NCI-H1092 (cell line): ENCODE data around the gene TPTE2.
A peak's percentile ranks its signal among the peaks of the same experiment; 100 is the strongest.
"Not testable (repeated sequence)": the region's sequence is repeated elsewhere in the genome, so short reads cannot be mapped to it uniquely, and the experiment has no call there.

ENCODE experiments used
- DNase-seq: peaks from one replicate; lab custom pipeline; 2025; lab: John Stamatoyannopoulos, UW

TPTE2 gene

DNA sequence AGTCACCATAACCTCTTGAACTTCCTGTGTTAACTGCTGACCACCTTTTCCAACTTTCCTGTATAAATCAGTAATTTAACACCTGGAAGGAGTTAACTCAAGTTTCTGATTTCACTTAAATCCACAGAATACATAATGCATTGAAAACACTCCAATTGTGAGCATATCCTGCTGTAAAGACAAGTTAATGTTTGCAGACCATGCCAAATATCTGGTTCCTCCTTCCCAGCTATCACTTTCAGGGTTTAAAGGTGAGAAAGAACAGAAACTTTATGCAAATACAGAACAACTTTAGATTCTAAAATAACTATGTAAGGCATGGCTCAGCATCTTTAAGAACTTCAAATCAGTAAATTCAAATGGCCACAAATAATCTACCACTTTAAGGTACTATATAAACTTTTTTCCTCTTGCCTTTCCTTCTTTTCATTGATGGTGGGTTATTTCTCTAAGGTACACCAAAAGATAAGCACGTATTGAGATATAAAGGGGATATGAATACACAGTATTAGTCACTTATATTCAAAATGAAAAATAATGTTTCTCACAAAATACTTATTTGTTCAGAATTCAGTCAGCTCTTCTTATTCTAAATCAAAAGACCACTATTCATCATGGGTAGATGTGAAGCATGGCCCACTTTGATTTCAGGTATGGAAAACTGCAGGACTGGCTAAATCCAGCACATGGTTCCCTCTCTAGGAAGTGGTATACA, 6.6 kb upstream of the TPTE2 start:
- no peak for DNase-seq

DNA sequence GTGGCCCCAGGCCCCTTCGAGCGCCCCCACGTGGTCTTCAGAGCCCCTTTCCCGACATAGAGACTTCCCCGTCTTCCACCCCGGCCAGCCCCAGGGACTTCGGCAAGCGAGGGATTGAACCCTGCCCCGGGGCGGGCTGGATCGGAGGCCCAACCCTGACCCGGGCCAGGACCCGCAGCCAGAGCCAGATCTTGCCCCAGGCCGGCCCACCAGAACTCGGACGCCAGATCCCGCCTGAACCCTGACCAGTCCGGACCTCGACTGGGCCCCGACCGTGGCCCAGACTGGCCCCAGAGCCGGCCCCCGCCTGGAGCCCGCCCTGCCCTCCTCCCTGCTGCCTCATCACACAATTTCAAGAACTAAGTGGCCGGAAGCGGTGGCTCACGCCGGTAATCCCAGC, 253 bp upstream of the TPTE2 start:
- no peak for DNase-seq

DNA sequence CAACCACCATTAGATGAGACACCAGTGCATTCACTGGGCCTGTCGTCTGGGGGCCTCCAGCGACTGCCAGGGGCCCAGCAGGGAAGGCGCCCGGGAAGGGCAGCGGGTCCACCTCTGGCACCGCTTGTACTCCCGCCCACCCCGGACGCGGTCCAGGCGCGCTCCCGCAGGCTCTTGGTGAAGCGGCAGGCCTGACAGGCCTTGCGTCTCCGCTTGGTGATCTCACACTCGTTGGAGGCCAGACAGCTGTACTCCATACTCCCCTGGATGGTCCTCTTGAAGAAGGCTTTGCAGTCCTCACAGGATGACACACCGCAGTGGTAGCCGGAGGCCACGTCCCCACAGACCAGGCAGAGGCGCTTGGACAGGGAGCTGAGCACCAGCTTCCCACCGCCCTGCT, 660 bp downstream of the TPTE2 start:
- not testable (repeated sequence) for DNase-seq

DNA sequence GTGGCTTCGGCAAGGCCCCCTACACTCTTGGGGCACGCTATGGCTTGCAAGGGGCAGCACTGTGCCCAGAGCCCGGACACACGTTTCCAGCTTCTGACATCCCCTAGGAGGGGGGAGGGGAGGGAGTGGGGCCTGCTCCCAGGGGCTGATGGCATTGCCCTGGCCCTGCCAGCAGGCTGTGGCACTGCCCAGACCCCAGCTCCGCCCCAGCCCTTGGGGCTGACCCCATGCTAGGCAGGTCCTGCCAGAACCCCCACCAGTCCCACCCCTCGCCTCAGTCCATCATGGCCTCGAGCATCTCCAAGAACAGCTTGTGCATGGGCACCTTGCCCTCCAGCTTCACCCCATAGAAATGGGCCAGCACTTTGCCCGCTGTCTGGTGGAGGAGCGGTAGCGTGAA, 1.6 kb downstream of the TPTE2 start:
- not testable (repeated sequence) for DNase-seq

DNA sequence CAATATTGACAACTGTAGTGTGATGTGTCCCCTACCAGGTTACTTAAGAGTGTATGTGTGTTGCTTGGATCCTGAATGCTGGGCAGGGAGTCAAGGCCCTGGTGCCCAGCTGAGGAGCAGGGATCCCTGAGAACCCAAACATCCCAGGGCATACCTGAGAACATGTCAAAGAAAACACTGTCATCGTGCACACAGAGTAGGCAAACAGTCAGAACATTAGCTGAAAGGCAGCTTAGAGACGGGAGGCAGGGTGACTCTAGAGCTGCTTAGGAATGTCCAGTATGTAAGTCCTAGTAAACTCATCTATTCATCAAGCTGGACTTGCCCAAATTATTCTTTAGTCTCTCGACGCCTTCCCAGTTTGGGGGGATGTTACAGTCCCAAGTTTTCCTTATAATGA, 4.0 kb downstream of the TPTE2 start:
- DNase-seq = not testable (repeated sequence)

DNA sequence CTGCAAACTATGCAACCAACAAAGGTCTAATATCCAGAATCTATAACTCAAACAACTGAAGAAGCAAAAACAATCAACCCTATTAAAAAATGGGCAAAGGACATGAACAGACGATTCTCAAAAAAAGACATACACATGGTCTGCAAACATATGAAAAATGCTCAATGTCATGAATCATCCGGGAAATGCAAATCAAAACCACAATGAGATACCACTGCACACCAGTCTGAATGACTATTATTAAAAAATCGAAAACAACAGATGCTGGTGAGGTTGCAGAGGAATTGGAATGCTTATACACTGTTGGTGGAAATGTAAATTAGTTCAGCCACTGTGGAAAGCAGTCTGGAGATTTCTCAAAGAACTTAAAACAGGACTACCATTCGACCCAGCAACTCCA, 12.1 kb downstream of the TPTE2 start:
- not testable (repeated sequence) for DNase-seq

DNA sequence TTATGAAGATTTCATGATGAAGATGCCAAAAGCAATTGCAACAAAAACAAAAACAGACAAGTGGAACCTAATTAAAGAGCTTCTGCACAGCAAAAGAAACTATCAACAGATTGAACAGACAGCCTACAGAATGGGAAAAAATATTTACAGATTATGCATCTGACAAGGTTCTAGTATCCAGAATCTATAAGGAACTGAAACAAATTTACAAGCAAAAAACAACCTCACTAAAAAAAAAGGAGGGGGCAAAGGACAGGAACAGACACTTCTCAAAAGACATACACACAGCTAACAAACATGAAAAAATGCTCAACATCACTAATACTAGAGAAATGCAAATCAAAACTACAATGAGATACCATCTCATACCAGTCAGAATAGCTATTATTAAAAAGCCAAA, 35.7 kb downstream of the TPTE2 start:
- DNase-seq = not testable (repeated sequence)

DNA sequence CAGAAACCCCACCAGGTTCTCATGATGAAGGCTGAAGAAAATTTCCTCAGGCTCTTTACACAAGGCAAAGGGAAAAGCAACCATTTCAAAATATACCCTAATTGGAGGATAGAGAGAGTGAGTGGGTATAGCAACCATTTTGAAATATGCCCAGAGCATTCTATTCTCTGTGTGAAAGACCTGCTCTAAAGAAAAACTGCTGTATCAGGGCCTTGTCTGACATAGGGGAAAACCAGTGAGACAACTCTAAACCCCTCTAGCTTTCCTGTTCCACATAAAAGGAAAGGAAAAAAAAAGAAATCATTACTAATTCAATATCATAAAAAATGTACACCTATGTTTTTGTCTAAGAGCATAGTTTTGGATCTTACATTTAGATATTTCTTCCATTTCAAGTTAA, 42.3 kb downstream of the TPTE2 start:
- no peak for DNase-seq

DNA sequence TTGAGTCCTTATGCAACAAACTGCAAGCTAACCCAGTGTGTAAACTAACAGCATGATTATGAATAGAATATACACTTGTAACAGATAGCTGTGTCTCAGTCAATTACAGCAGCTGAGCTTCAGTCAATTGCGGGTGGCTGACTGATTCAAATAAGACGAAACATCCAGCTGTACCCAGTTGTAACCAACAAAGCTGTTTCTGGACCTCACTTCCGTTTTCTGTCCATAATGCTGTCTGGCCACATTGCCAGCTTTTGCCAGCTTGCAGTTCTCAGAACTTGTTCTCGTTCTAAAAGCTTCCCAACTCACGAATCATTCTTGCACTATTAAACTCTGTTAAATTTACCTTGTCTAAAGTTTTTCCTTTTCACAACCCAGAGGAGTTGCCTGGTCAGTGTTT, 53.7 kb downstream of the TPTE2 start:
- not testable (repeated sequence) for DNase-seq

DNA sequence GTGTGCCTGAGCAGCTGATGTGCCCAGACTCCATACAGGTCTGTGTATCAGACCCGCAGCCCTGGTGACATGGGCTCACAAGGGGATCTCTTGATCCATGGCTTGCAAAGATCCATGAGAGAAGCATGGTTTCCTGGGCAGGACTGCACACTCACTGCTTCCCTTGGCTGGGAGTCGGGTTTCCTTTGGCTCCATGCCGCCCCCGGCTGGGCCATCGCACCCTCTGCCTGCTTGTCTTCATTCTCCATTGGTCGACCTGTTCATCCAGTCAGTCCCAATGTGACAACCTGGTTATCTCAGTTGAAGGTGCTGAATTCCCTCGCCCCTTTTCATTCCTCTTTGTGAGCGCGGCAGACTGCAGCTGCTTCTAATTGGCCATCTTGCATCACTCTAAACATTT, 101.2 kb downstream of the TPTE2 start:
- not testable (repeated sequence) for DNase-seq

DNA sequence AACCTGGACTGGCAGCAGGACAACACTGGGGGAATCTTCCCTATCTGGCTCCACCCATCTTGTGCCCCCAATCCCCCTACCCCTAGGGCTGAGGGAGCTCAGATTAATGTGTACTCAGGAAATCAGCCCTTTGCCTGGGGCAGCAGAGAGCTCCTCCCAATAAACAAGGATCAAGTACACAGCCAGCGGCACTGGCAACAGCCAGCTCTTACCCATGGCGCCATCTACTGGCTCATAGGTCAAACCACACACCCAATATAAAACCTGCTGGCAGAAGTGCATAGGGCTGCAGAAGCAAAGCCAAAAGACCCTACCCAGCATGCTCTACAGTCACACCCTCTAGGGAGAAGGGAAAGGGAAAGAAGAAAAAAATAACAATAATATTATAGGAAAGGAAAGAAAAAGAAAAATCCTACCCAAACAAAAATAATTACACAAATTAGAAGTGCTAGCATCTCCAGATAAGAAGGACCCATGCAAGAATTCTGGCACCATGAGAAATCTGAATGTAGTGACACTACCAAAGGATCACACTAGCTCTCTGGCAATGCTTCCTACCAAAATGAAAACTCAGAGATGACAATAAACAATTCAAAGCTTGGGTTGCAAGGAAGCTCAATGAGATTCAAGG, 122.2 kb downstream of the TPTE2 start:
- DNase-seq = peak; percentile 36

DNA sequence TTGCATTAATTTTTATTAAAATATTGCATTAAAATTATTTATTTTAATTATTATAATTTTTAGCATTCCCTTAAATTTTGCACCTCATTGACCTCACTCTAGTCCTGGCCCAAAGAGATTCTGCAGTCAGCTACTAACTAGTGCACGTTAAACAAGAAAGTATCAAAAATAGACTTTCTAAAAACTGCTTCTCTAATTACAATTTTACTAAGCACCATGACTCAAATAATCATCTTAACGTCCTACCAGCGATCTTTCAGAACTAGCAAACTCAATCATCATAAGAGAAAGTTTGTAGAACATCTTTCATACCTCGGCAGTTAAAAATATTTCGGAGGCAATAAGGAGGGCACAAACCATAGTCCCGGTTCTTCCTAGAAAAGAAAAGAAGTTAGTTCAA, 123.6 kb downstream of the TPTE2 start:
- not testable (repeated sequence) for DNase-seq

DNA sequence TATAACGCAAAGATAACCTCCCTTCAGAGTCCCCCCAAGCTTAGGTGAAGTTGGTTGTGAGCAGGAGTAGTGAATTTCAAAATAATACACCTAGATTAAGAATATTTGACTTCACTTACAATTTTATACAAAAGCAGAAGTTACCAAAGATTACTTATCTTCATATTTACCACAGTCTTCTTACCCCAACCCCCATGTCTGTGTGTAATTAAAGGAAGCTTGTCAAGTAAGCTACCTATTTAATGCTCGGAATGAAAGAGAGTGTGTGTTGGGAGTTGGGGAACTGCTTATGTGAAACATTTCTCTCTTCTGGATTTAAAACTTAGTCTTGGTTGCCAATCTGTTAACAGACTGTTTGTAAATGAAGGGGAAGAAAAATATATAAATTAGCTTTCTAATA, 139.1 kb downstream of the TPTE2 start:
- not testable (repeated sequence) for DNase-seq

DNA sequence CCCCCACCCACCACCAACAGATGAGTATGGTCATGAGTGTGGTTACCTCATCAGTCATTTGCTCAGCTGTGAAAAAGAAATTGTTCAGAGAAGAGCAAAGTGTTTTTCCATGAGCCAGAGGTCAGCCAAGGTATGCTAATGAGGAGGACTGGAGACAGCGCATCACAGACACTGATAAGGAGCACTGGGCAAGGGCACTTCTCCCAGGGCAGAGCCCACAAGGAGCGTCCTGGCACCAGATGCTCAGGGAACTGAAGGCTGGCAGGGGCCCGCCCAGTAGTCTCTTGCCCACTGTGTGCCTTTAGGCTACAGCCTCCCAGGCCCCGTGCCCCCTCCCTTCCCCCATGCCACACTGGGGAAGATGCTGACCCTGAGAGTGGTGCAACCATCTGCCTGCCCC, 148.8 kb downstream of the TPTE2 start:
- DNase-seq = not testable (repeated sequence)

DNA sequence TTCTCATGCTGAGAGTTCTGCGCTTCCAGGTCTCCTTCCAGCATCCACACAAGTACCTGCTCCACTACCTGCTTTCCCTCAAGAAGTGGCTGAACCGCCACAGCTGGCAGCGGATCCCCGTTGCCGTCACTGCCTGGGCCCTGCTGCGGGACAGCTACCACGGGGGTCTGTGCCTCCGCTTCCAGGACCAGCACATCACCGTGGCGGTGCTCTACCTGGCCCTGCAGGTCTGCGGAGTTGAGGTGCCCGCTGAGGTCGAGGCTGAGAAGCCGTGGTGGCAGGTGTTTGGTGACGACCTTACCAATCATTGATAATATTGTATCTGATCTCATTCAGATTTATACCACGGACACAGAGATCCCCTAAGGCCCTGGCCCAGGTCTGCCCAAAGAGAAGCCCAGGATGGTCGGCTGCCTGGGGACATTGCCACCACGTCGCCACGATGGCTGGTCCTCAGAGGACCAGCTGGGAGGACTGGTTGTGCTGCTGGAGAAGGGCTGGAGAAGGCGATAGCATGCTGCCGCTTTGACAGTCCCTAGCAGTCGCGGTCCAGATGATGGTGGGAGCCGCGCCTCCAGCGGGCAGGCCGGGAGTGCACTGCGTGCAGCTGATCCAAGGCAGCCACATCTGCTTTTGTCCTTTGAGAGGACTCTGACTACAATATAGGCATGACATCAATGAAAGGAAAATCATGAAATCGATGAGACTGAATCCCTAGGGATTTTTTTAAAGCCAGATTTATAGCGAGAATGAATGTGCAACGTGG, 178.4 kb downstream of the TPTE2 start:
- DNase-seq = not testable (repeated sequence)

DNA sequence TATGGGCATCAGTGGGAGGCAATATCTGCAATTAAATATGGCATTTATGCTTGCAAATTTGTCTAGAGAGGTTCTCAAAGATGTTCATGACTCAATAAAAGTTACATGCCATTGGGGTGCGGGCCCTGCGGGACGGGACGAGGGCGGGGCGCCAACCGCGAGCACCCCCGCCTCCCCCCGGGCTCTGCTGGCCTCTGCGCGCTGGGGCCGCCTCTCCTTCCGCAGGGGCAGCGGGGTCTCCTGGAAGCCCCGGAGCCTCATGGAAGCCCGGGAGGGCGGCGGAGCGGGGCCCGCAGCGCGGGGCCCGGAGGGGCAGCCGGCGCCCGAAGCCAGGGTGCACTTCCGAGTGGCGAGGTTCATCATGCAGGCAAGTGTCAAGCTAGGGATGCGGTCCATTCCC, 179.2 kb downstream of the TPTE2 start:
- DNase-seq = no peak
